22Rv1 (cell line): ENCODE results near the gene CD9.

ENCODE experiments used
- H3K27ac ChIP-seq: fragments of 450-650 bp; 2 replicates; pipeline ENCODE4 v1.5.1; 2017
- CTCF ChIP-seq: fragments of 450-650 bp; IDR thresholded peaks from 2 replicates; pipeline ENCODE4 v1.5.1; 2017; ENCODE audit warnings: mild to moderate bottlenecking
- ZFX ChIP-seq: fragments of 450-650 bp; IDR thresholded peaks from 2 replicates; pipeline ENCODE4 v1.6.1; 2017; ENCODE audit warnings: antibody characterized with exemption, borderline replicate concordance

CD9 gene

GRCh38 chr12:6263931-6264330 is 63.7 kb downstream of the CD9 start:
- H3K27ac ChIP-seq, result peak overlapping the region; percentile 75
- TF ChIP-seq ZFX (no peak), CTCF (no peak)

GRCh38 chr12:6264402-6265037 is 64.3 kb downstream of the CD9 start:
- H3K27ac ChIP-seq, result peak overlapping the region; percentile 75
- TF ChIP-seq CTCF, result no peak
- no peak for TF ChIP-seq ZFX

GRCh38 chr12:6265038-6265405 is 64.8 kb downstream of the CD9 start:
- TF ChIP-seq ZFX, result no peak
- H3K27ac ChIP-seq, result peak overlapping the region; percentile 75

- peak overlapping the region; percentile 75 for H3K27ac ChIP-seq
- TF ChIP-seq CTCF (no peak), ZFX (no peak)
Observed at GRCh38 chr12:6266541-6266966, 66.4 kb downstream of the CD9 start.

- H3K27ac ChIP-seq, result peak overlapping the region; percentile 75
- no peak for TF ChIP-seq ZFX
- peak; percentile 72 for TF ChIP-seq CTCF
Observed at GRCh38 chr12:6266971-6267721, 66.9 kb downstream of the CD9 start.

GRCh38 chr12:6268484-6269157 is 68.4 kb downstream of the CD9 start:
- H3K27ac ChIP-seq, result no peak overlapping the region
- TF ChIP-seq ZFX (no peak), CTCF (no peak)

GRCh38 chr12:6269986-6270385 is 69.8 kb downstream of the CD9 start:
- H3K27ac ChIP-seq, result no peak overlapping the region
- TF ChIP-seq CTCF, result no peak
- TF ChIP-seq ZFX, result no peak
